Kidney tubule cell (primary cell): Measurements from ENCODE around the gene PLEKHA4.
"Not testable (repeated sequence)": the region's sequence is repeated elsewhere in the genome, so short reads cannot be mapped to it uniquely, and the experiment has no call there.

ENCODE experiments used
- DNase-seq: peaks from one replicate; pipeline ENCODE4 v3.0.0-alpha.2; 2018; ENCODE audit warnings: low spot score

The PLEKHA4 gene

GRCh38 chr19:48868114-48868886 lies at the start of gene PLEKHA4:
Gene PLEKHA4, minus strand, starts transcription at chr19:48868617. Its CDS starts 997 bp downstream, at chr19:48867620.
- peak; percentile 56 for DNase-seq

- DNase-seq: no peak
These were observed 49.7 kb upstream of the PLEKHA4 start for GRCh38 chr19:48918071-48918470.

- no peak for DNase-seq
These were observed 47.3 kb upstream of the PLEKHA4 start for GRCh38 chr19:48915757-48916156.

GRCh38 chr19:48914181-48914580 lies 45.8 kb upstream of the PLEKHA4 start:
- no peak for DNase-seq

- no peak for DNase-seq
These were observed 44.9 kb upstream of the PLEKHA4 start for GRCh38 chr19:48913114-48913889.

GRCh38 chr19:48910803-48911202 lies 42.4 kb upstream of the PLEKHA4 start:
- DNase-seq: no peak

GRCh38 chr19:48909424-48910077 lies 41.1 kb upstream of the PLEKHA4 start:
- not testable (repeated sequence) for DNase-seq

- DNase-seq: no peak
These were observed 39.3 kb upstream of the PLEKHA4 start for GRCh38 chr19:48907671-48908070.

GRCh38 chr19:48906324-48906723 lies 37.9 kb upstream of the PLEKHA4 start:
- no peak for DNase-seq

- DNase-seq: no peak
These were observed 37.2 kb upstream of the PLEKHA4 start for GRCh38 chr19:48905664-48906063.

- not testable (repeated sequence) for DNase-seq
These were observed 35.4 kb upstream of the PLEKHA4 start for GRCh38 chr19:48903788-48904187.

GRCh38 chr19:48902291-48902690 lies 33.9 kb upstream of the PLEKHA4 start:
- DNase-seq: not testable (repeated sequence)

GRCh38 chr19:48900477-48901406 lies 32.3 kb upstream of the PLEKHA4 start:
- DNase-seq: no peak

- DNase-seq: peak; percentile 98
These were observed 31.5 kb upstream of the PLEKHA4 start, which contains the start of gene NUCB1 for GRCh38 chr19:48899781-48900476. Gene NUCB1, plus strand, starts transcription at chr19:48900312. Its CDS starts 485 bp downstream, at chr19:48900797.

- not testable (repeated sequence) for DNase-seq
These were observed 31.0 kb upstream of the PLEKHA4 start for GRCh38 chr19:48899386-48899749.

- DNase-seq: no peak
These were observed 28.8 kb upstream of the PLEKHA4 start for GRCh38 chr19:48897181-48897580.

- no peak for DNase-seq
These were observed 27.8 kb upstream of the PLEKHA4 start for GRCh38 chr19:48896191-48896720.

GRCh38 chr19:48895226-48895625 lies 26.8 kb upstream of the PLEKHA4 start:
- no peak for DNase-seq

GRCh38 chr19:48890551-48890950 lies 22.1 kb upstream of the PLEKHA4 start:
- DNase-seq: no peak

- not testable (repeated sequence) for DNase-seq
These were observed 21.1 kb upstream of the PLEKHA4 start for GRCh38 chr19:48889496-48889895.
